WTC11 (cell line): ENCODE results near the gene EGFR. TPM values are rescaled to one million over a fixed set of nuclear protein-coding genes. Genes with fewer than 3 reads are reported as not detected.

Experiments
- ATAC-seq: fragments of 200-7000 bp; cut with Tn5 transposase; 2 replicates; pipeline ENCODE4 v1.10.0; 2021; ENCODE audit warnings: mild to moderate bottlenecking, moderate library complexity
- CTCF ChIA-PET: fragments of 300-600 bp; sonication (Branson Sonifier 250); formaldehyde crosslinking; loops from one replicate; lab custom pipeline; 2021; ENCODE audit warnings: antibody characterized with exemption; lab: Charles Lee
- POLR2A ChIA-PET: fragments of 350-600 bp; sonication (Branson Sonifier 250); formaldehyde crosslinking; loops from one replicate; lab custom pipeline; 2021; ENCODE audit warnings: antibody characterized with exemption; lab: Charles Lee
- DNase-seq: peaks from one replicate; pipeline ENCODE4 v3.0.0; 2021; ENCODE audit warnings: low spot score
- H3K27ac Mint-ChIP-seq: 2 replicates; pipeline ENCODE4 v1.8.0; 2021; ENCODE audit warnings: mixed read lengths
- H3K27me3 Mint-ChIP-seq: 2 replicates; pipeline ENCODE4 v1.8.0; 2021; ENCODE audit warnings: low read depth, mild to moderate bottlenecking, moderate library complexity, mixed read lengths
- H3K36me3 Mint-ChIP-seq: 2 replicates; pipeline ENCODE4 v1.8.0; 2021; ENCODE audit warnings: mixed read lengths
- H3K4me1 Mint-ChIP-seq: 2 replicates; pipeline ENCODE4 v1.8.0; 2022; ENCODE audit warnings: mixed read lengths
- H3K4me3 Mint-ChIP-seq: 2 replicates; pipeline ENCODE4 v1.8.0; 2021; ENCODE audit warnings: mild to moderate bottlenecking, moderate library complexity, mixed read lengths
- H3K9me3 Mint-ChIP-seq: 2 replicates; pipeline ENCODE4 v1.8.0; 2021; ENCODE audit warnings: mixed read lengths
- CBFB ChIP-seq: sonication (generic); formaldehyde crosslinking; IDR thresholded peaks from 2 replicates; pipeline ENCODE4 v1.8.1; 2022; ENCODE audit warnings: mild to moderate bottlenecking, low read depth, missing genetic modification reagents
- CREB1 ChIP-seq: sonication (generic); formaldehyde crosslinking; IDR thresholded peaks from 2 replicates; pipeline ENCODE4 v1.8.0; 2023; ENCODE audit warnings: mild to moderate bottlenecking, missing genetic modification reagents
- E2F1 ChIP-seq: sonication (generic); formaldehyde crosslinking; IDR thresholded peaks from 2 replicates; pipeline ENCODE4 v1.8.0; 2022; ENCODE audit warnings: mild to moderate bottlenecking, missing genetic modification reagents
- ERG ChIP-seq: fragments of 250-450 bp; sonication (Bioruptor Pico); IDR thresholded peaks from 2 replicates; pipeline ENCODE4 v1.8.0; 2021; ENCODE audit warnings: mild to moderate bottlenecking
- ESRRA ChIP-seq: sonication (generic); formaldehyde crosslinking; IDR thresholded peaks from 2 replicates; pipeline ENCODE4 v1.8.1; 2022; ENCODE audit warnings: mild to moderate bottlenecking, missing genetic modification reagents, borderline replicate concordance
- FOXJ3 ChIP-seq: sonication (generic); formaldehyde crosslinking; IDR thresholded peaks from 2 replicates; pipeline ENCODE4 v1.9.0; 2021; ENCODE audit warnings: missing genetic modification reagents, mild to moderate bottlenecking, borderline replicate concordance
- JAZF1 ChIP-seq: fragments of 250-450 bp; sonication (Bioruptor Pico); IDR thresholded peaks from 2 replicates; pipeline ENCODE4 v1.9.0; 2021; ENCODE audit warnings: moderate library complexity, mild to moderate bottlenecking, inconsistent platforms
- KAT7 ChIP-seq: sonication (generic); formaldehyde crosslinking; IDR thresholded peaks from 2 replicates; pipeline ENCODE4 v1.8.1; 2023; ENCODE audit warnings: missing genetic modification reagents, mild to moderate bottlenecking, borderline replicate concordance
- MYBL2 ChIP-seq: sonication (generic); formaldehyde crosslinking; IDR thresholded peaks from 2 replicates; pipeline ENCODE4 v1.8.1; 2023; ENCODE audit warnings: mild to moderate bottlenecking, moderate library complexity, missing genetic modification reagents
- OVOL2 ChIP-seq: fragments of 250-450 bp; sonication (Bioruptor Pico); IDR thresholded peaks from 2 replicates; pipeline ENCODE4 v1.9.0; 2021; ENCODE audit warnings: mild to moderate bottlenecking, borderline replicate concordance
- SOX15 ChIP-seq: fragments of 250-450 bp; sonication (Bioruptor Pico); IDR thresholded peaks from 2 replicates; pipeline ENCODE4 v1.9.0; 2021; ENCODE audit warnings: mild to moderate bottlenecking
- STAT6 ChIP-seq: sonication (generic); formaldehyde crosslinking; conservative IDR thresholded peaks from 2 replicates; pipeline ENCODE4 v1.8.1; 2023; ENCODE audit warnings: mild to moderate bottlenecking, low read depth, missing genetic modification reagents, moderate library complexity
- USF1 ChIP-seq: sonication (generic); formaldehyde crosslinking; IDR thresholded peaks from 2 replicates; pipeline ENCODE4 v1.8.0; 2022; ENCODE audit warnings: mild to moderate bottlenecking, missing genetic modification reagents
- USF2 ChIP-seq: sonication (generic); formaldehyde crosslinking; IDR thresholded peaks from 2 replicates; pipeline ENCODE4 v1.8.1; 2023; ENCODE audit warnings: mild to moderate bottlenecking, missing genetic modification reagents, moderate library complexity
- ZBTB21 ChIP-seq: sonication (generic); formaldehyde crosslinking; IDR thresholded peaks from 2 replicates; pipeline ENCODE4 v1.8.1; 2023; ENCODE audit warnings: mild to moderate bottlenecking, missing genetic modification reagents, borderline replicate concordance
- ZNF281 ChIP-seq: sonication (generic); formaldehyde crosslinking; IDR thresholded peaks from 2 replicates; pipeline ENCODE4 v1.8.0; 2023; ENCODE audit warnings: mild to moderate bottlenecking, missing genetic modification reagents
- ZNF317 ChIP-seq: sonication (generic); formaldehyde crosslinking; IDR thresholded peaks from 2 replicates; pipeline ENCODE4 v1.8.1; 2023; ENCODE audit warnings: low read depth, mild to moderate bottlenecking, moderate library complexity, missing genetic modification reagents, borderline replicate concordance
- ZNF396 ChIP-seq: fragments of 250-450 bp; sonication (Bioruptor Pico); IDR thresholded peaks from 2 replicates; pipeline ENCODE4 v1.8.0; 2021; ENCODE audit warnings: mild to moderate bottlenecking, moderate library complexity, borderline replicate concordance
- ZNF423 ChIP-seq: fragments of 250-450 bp; sonication (Bioruptor Pico); IDR thresholded peaks from 2 replicates; pipeline ENCODE4 v2.1.2; 2022; ENCODE audit warnings: mild to moderate bottlenecking, moderate library complexity
- total RNA-seq: library from RNA; stranded (reverse); gene quantifications from 3 replicates; pipeline ENCODE4 v1.2.3, GENCODE V29; 2021

Gene EGFR
- total RNA-seq, 1 experiment from 2014 or later, result 5.9 TPM

GRCh38 chr7:55185321-55185802 is 166.5 kb downstream of the EGFR start:
- no peak overlapping the region for H3K27ac Mint-ChIP-seq

GRCh38 chr7:55185941-55186609 is 167.3 kb downstream of the EGFR start:
- Mint-ChIP-seq H3K9me3 (no peaks in the 10 kb centered on the region), H3K27me3 (no peaks in the 10 kb centered on the region), H3K27ac (no peak overlapping the region), H3K36me3 (no peaks in the 10 kb centered on the region), H3K4me1 (peaks cover 30% of the 10 kb centered on the region), H3K4me3 (no peak overlapping the region)
- ATAC-seq (no peak), DNase-seq (no peak)
- TF ChIP-seq OVOL2 (CRISPR knock-in tag) (no peak), MYBL2 (CRISPR knock-in tag) (no peak), FOXJ3 (no peak), ZNF317 (no peak), ESRRA (no peak), STAT6 (CRISPR knock-in tag) (no peak)
- ChIA-PET CTCF (interaction anchor here (1.4 kb wide), 1 partner anchor 69 kb away, joined by 4 read pairs; no protein-coding TSS in a partner anchor), POLR2A (no interaction called here)

More at GRCh38 chr7:55185321-55185802, 166.5 kb downstream of the EGFR start:
- TF ChIP-seq CREB1 (CRISPR knock-in tag), result no peak
- no peak for TF ChIP-seq CBFB (CRISPR knock-in tag)
- TF ChIP-seq JAZF1 (CRISPR knock-in tag), result no peak
- no peak for TF ChIP-seq KAT7 (CRISPR knock-in tag)
- no peak for TF ChIP-seq FOXJ3
- TF ChIP-seq ZNF396 (CRISPR knock-in tag), result no peak
- TF ChIP-seq ERG, result no peak
- TF ChIP-seq ZNF423, result no peak
- no peak for TF ChIP-seq SOX15 (CRISPR knock-in tag)
- no peak for TF ChIP-seq USF2
- no peak for TF ChIP-seq ZBTB21 (CRISPR knock-in tag)
- TF ChIP-seq, all 79 proteins: peak for 0
- H3K4me3 Mint-ChIP-seq, result no peak overlapping the region
- no peaks in the 10 kb centered on the region for H3K9me3 Mint-ChIP-seq
- no peaks in the 10 kb centered on the region for H3K36me3 Mint-ChIP-seq
- no peaks in the 10 kb centered on the region for H3K27me3 Mint-ChIP-seq
- ChIA-PET POLR2A (no interaction called here), CTCF (interaction anchor here (0.8 kb wide), 1 partner anchor 69 kb away, joined by 3 read pairs; no protein-coding TSS in a partner anchor)
- H3K4me1 Mint-ChIP-seq, result peaks cover 23% of the 10 kb centered on the region
- DNase-seq (no peak), ATAC-seq (no peak)

GRCh38 chr7:55187701-55188491 is 169.1 kb downstream of the EGFR start:
- DNase-seq, result no peak
- Mint-ChIP-seq H3K4me1 (peaks cover 48% of the 10 kb centered on the region), H3K9me3 (no peaks in the 10 kb centered on the region), H3K36me3 (no peaks in the 10 kb centered on the region), H3K27ac (no peak overlapping the region), H3K4me3 (no peak overlapping the region), H3K27me3 (no peaks in the 10 kb centered on the region)
- ATAC-seq, result no peak
- POLR2A ChIA-PET, result no interaction called here
- CTCF ChIA-PET, result interaction anchor here (0.6 to 2.9 kb wide), 2 partner anchors 67 to 71 kb away, joined by 4 to 22 read pairs; no protein-coding TSS in a partner anchor
- TF ChIP-seq E2F1 (CRISPR knock-in tag) (no peak), ZNF281 (CRISPR knock-in tag) (no peak), USF1 (CRISPR knock-in tag) (no peak)
